ENCODE measurements around the gene A2ML1.

The A2ML1 gene

GRCh38 chr12:8867786-8868185 is 45.4 kb downstream of the A2ML1 start:
- Histone ChIP-seq H3K9me2 (replicated peaks; ENCODE audit: control insufficient read depth, low read length) (no peaks in the 10 kb centered on the region), H3F3A (ENCODE audit: control insufficient read depth, insufficient read depth) (no peaks in the 10 kb centered on the region), H3K27me3 (ENCODE audit: control insufficient read depth, low read length) (no peaks in the 10 kb centered on the region), H3K36me3 (ENCODE audit: control insufficient read depth, low read length) (no peaks in the 10 kb centered on the region), H3K79me2 (ENCODE audit: control insufficient read depth, low read length) (no peaks in the 10 kb centered on the region), H3K27ac (ENCODE audit: low read depth, low read length) (no peak overlapping the region), H4K20me1 (ENCODE audit: control insufficient read depth, insufficient read depth, low read depth, low read length) (no peaks in the 10 kb centered on the region), H3K4me2 (ENCODE audit: low read length) (no peak overlapping the region), H3K4me3 (ENCODE audit: low read length) (no peak overlapping the region), H3K4me1 (ENCODE audit: control insufficient read depth, low read length) (no peaks in the 10 kb centered on the region), H3K9me3 (ENCODE audit: control insufficient read depth, insufficient read depth, low read length) (no peaks in the 10 kb centered on the region)
- TF ChIP-seq EZH2phosphoT487 (IDR thresholded peaks at IDR 0.05; ENCODE audit: borderline replicate concordance, low read length), result no peak
- no peak for TF ChIP-seq CTCF (IDR thresholded peaks at IDR 0.05; ENCODE audit: low read depth, low read length, poor library complexity, severe bottlenecking)

- no peak overlapping the region for H3K4me3 ChIP-seq (ENCODE audit: low read length)
- H3F3A ChIP-seq (ENCODE audit: control insufficient read depth, insufficient read depth), result no peaks in the 10 kb centered on the region
- H3K79me2 ChIP-seq (ENCODE audit: control insufficient read depth, low read length), result no peaks in the 10 kb centered on the region
- no peak overlapping the region for H3K27ac ChIP-seq (ENCODE audit: low read depth, low read length)
- no peaks in the 10 kb centered on the region for H3K9me2 ChIP-seq (replicated peaks; ENCODE audit: control insufficient read depth, low read length)
- no peak overlapping the region for H3K4me2 ChIP-seq (ENCODE audit: low read length)
- H4K20me1 ChIP-seq (ENCODE audit: control insufficient read depth, insufficient read depth, low read depth, low read length), result no peaks in the 10 kb centered on the region
- TF ChIP-seq CTCF (IDR thresholded peaks at IDR 0.05; ENCODE audit: low read depth, low read length, poor library complexity, severe bottlenecking) (no peak), EZH2phosphoT487 (IDR thresholded peaks at IDR 0.05; ENCODE audit: borderline replicate concordance, low read length) (no peak)
- H3K36me3 ChIP-seq (ENCODE audit: control insufficient read depth, low read length), result no peaks in the 10 kb centered on the region
- H3K4me1 ChIP-seq (ENCODE audit: control insufficient read depth, low read length), result no peaks in the 10 kb centered on the region
- no peaks in the 10 kb centered on the region for H3K27me3 ChIP-seq (ENCODE audit: control insufficient read depth, low read length)
- H3K9me3 ChIP-seq (ENCODE audit: control insufficient read depth, insufficient read depth, low read length), result no peaks in the 10 kb centered on the region
Observed at GRCh38 chr12:8870586-8870985, 48.2 kb downstream of the A2ML1 start.

GRCh38 chr12:8871068-8871467 is 48.6 kb downstream of the A2ML1 start:
- no peaks in the 10 kb centered on the region for H3F3A ChIP-seq (ENCODE audit: control insufficient read depth, insufficient read depth)
- H3K27me3 ChIP-seq (ENCODE audit: control insufficient read depth, low read length), result no peaks in the 10 kb centered on the region
- H3K9me3 ChIP-seq (ENCODE audit: control insufficient read depth, insufficient read depth, low read length), result no peaks in the 10 kb centered on the region
- H3K79me2 ChIP-seq (ENCODE audit: control insufficient read depth, low read length), result no peaks in the 10 kb centered on the region
- no peak overlapping the region for H3K4me2 ChIP-seq (ENCODE audit: low read length)
- H3K4me1 ChIP-seq (ENCODE audit: control insufficient read depth, low read length), result no peaks in the 10 kb centered on the region
- no peaks in the 10 kb centered on the region for H3K36me3 ChIP-seq (ENCODE audit: control insufficient read depth, low read length)
- no peaks in the 10 kb centered on the region for H4K20me1 ChIP-seq (ENCODE audit: control insufficient read depth, insufficient read depth, low read depth, low read length)
- no peak overlapping the region for H3K4me3 ChIP-seq (ENCODE audit: low read length)
- no peak overlapping the region for H3K27ac ChIP-seq (ENCODE audit: low read depth, low read length)
- TF ChIP-seq CTCF (IDR thresholded peaks at IDR 0.05; ENCODE audit: low read depth, low read length, poor library complexity, severe bottlenecking), result no peak
- no peak for TF ChIP-seq EZH2phosphoT487 (IDR thresholded peaks at IDR 0.05; ENCODE audit: borderline replicate concordance, low read length)
- H3K9me2 ChIP-seq (replicated peaks; ENCODE audit: control insufficient read depth, low read length), result no peaks in the 10 kb centered on the region

- no peak overlapping the region for H3K27ac ChIP-seq (ENCODE audit: low read depth, low read length)
- H3K4me2 ChIP-seq (ENCODE audit: low read length), result no peak overlapping the region
- no peaks in the 10 kb centered on the region for H3K9me3 ChIP-seq (ENCODE audit: control insufficient read depth, insufficient read depth, low read length)
- H3K27me3 ChIP-seq (ENCODE audit: control insufficient read depth, low read length), result 0 out of 2 replicates have a peak, but pooled peaks cover 3% of the 10 kb centered on the region
- TF ChIP-seq EZH2phosphoT487 (IDR thresholded peaks at IDR 0.05; ENCODE audit: borderline replicate concordance, low read length), result no peak
- no peak for TF ChIP-seq CTCF (IDR thresholded peaks at IDR 0.05; ENCODE audit: low read depth, low read length, poor library complexity, severe bottlenecking)
- no peaks in the 10 kb centered on the region for H3K79me2 ChIP-seq (ENCODE audit: control insufficient read depth, low read length)
- H3K4me1 ChIP-seq (ENCODE audit: control insufficient read depth, low read length), result no peaks in the 10 kb centered on the region
- no peaks in the 10 kb centered on the region for H3K36me3 ChIP-seq (ENCODE audit: control insufficient read depth, low read length)
- H3K9me2 ChIP-seq (replicated peaks; ENCODE audit: control insufficient read depth, low read length), result no peaks in the 10 kb centered on the region
- H3F3A ChIP-seq (ENCODE audit: control insufficient read depth, insufficient read depth), result no peaks in the 10 kb centered on the region
- H3K4me3 ChIP-seq (ENCODE audit: low read length), result no peak overlapping the region
- H4K20me1 ChIP-seq (ENCODE audit: control insufficient read depth, insufficient read depth, low read depth, low read length), result no peaks in the 10 kb centered on the region
Observed at GRCh38 chr12:8876887-8877286, 54.5 kb downstream of the A2ML1 start.
